GM12891 (cell line): ENCODE data around the gene TTYH3.
"Not testable (repeated sequence)": the region's sequence is repeated elsewhere in the genome, so short reads cannot be mapped to it uniquely, and the experiment has no call there.

Source experiments
- DNase-seq: peaks from one replicate; pipeline ENCODE4 v3.0.0; 2011; ENCODE audit warnings: low spot score; ENCODE audit not compliant: insufficient read length
- FAIRE-seq: peaks from 2 replicates; lab custom pipeline; 2011; peaks lifted over from hg19 to GRCh38; lab: Jason Lieb, UNC
- PAX5 ChIP-seq: IDR thresholded peaks from 2 replicates; pipeline ENCODE4 v1.6.1; 2011; ENCODE audit warnings: low read length, moderate library complexity, mild to moderate bottlenecking; ENCODE audit not compliant: insufficient read depth, severe bottlenecking
- POLR2A ChIP-seq: IDR thresholded peaks from 2 replicates; pipeline ENCODE4 v1.6.1; 2011; ENCODE audit warnings: low read depth, low read length, control low read depth
- POLR2AphosphoS5 ChIP-seq: IDR thresholded peaks from 2 replicates; pipeline ENCODE4 v1.6.1; 2011; ENCODE audit warnings: low read depth, low read length, control low read depth
- POU2F2 ChIP-seq: IDR thresholded peaks from 2 replicates; pipeline ENCODE4 v1.6.1; 2011; ENCODE audit warnings: low read depth, mild to moderate bottlenecking, control low read depth, low read length, moderate library complexity
- SPI1 ChIP-seq: IDR thresholded peaks from 2 replicates; pipeline ENCODE4 v1.6.1; 2011; ENCODE audit warnings: low read depth, low read length, control low read depth
- TAF1 ChIP-seq: IDR thresholded peaks from 2 replicates; pipeline ENCODE4 v1.6.1; 2011; ENCODE audit warnings: low read depth, low read length, control low read depth

TTYH3 gene

DNA sequence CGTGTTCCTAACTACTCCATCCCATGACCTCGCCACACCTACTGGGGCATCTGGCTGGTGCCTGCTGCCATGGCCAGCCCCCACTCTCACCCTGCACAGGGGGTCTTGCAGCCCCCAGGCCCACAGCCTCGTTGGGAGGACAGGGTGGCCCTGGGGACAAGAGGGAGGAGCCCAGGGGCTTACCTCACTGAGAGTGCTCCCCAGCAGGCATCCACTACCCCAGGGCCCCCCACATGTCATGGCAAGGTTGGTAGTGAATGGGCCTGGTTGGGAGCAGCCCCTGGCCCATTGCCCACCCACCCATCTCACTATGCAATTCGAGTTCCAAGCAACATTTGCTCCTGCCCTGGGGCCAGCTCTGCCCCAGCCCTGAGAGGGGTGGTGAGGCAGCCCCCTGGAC, 32.2 kb downstream of the TTYH3 start:
- DNase-seq = no peak
- FAIRE-seq = no peak
- TF ChIP-seq POU2F2 (no peak), SPI1 (no peak), POLR2AphosphoS5 (no peak), PAX5 (no peak), TAF1 (no peak), POLR2A (no peak)

DNA sequence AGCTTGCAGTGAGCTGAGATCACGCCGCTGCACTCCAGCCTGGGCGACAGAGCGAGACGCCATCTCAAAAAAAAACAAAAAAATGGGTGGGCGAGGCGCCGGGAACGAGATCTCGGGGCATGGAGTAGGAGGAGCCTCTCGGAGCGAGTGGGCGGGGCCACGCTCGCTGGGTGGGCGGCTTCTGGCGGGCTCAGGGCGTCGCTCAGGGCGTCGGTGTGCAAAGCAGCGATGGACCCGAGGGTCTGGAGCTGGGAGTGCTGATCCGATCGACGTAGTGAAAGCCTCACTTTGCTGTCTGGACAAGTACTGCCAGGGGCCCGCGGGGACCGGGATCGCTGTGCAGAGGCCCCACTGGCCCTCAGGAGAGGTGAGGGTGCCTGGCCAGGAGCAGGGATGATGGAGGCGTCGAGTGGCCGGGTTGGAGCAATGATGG, 33.6 kb downstream of the TTYH3 start:
- TF ChIP-seq TAF1 (no peak), SPI1 (no peak)
- FAIRE-seq (no peak), DNase-seq (no peak)

DNA sequence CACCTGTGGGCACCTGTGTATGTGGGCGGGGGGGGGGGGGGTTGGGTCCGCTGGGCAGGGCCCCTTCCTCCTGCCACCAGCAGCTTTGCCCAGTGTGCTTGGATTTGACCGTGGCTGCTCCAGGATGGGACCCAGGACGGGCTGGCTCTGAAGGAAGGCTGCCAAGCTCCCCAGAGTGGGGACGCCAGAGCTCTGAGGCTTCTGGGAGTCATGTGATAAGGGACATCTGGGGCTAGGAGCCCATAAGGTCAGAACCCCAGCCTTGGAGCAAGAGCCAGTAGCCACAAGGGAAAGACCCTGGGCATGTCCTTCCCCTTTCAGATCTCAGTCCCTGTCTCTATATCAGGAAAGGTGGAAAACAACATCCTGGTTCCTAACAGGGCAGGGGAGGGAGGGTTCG, 34.4 kb downstream of the TTYH3 start:
- no peak for FAIRE-seq
- no peak for DNase-seq
- no peak for TF ChIP-seq POU2F2
- TF ChIP-seq POLR2AphosphoS5 = no peak

DNA sequence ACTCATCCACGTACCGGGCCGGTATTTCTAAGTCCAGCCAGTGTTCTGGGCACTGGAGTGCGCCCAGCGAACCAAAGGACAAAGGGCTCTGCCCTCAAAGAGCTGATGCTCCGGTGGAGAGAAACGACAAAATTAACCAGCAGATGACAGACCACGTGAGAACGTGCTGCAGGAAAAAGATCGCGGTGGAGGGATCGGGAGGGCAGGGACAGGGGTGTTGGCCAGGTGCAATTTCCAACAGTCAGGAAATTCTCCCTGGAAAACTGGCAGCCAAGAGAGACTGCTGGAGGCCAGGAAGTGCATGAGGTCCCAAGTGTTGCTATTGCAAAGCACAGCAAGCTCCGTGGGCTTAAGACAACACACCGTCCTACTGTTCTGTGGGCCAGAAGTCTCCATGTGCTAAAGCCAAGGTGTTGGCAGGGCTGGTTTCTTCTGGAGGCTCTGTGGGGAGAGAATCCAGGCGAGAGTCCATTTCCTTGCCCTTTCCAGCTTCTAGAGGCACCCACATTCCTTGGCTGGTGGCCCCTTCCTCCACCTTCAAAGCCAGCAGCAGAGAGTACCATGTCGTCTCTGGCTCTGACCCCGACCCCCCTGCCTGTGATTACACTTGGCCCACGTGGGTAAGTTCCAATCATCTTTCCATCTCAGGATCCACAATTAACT, 34.9 kb downstream of the TTYH3 start:
- DNase-seq (no peak), FAIRE-seq (no peak)
- TF ChIP-seq POLR2A (no peak), PAX5 (no peak), TAF1 (no peak), POU2F2 (no peak), SPI1 (no peak), POLR2AphosphoS5 (no peak)

DNA sequence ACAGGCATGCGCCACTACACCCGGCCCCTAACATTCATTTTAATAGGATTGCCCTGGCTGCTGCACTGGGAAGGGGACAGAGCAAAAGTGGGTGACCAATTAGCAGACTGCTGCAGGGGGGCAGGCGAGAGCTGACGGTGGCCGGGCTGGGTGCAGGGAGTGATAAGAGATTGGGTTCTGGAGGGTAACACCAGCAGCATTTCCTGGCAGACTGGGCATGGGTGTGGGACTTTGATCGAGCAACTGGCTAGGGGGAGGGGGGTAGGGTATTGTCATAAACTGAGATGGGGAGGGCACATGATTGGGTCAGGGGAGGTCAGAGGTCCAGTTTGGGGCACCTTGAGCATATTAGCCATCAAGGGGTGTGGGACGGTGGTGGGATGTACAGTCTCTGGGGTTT, 36.1 kb downstream of the TTYH3 start:
- no peak for FAIRE-seq

DNA sequence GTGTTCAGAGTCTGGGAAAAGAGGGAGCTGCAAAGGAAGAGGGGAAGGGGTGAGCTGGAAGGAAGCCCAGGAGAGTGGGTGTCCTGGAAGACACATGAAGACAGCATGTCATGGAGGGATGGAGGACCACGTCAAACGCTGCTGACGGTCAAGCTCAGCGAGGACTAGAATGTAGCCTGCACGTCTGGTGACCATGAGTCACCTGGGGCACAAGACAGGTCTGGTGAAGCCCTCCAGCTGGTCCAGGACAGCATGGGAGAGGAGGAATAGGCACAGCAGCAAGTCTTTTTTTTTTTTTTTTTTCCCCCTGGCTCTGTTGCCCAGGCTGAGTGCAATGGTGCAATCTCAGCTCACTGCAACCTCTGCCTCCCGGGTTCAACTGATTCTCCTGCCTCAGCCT, 36.6 kb downstream of the TTYH3 start:
- TF ChIP-seq SPI1 = no peak
- TF ChIP-seq TAF1 = no peak
- TF ChIP-seq POU2F2 = no peak
- TF ChIP-seq PAX5 = no peak
- no peak for TF ChIP-seq POLR2A
- TF ChIP-seq POLR2AphosphoS5 = no peak
- DNase-seq (no peak), FAIRE-seq (no peak)

More for the DNA sequence above, 36.1 kb downstream of the TTYH3 start:
- DNase-seq = no peak
- TF ChIP-seq PAX5 (no peak), POLR2A (no peak), POU2F2 (no peak), POLR2AphosphoS5 (no peak), TAF1 (no peak)

DNA sequence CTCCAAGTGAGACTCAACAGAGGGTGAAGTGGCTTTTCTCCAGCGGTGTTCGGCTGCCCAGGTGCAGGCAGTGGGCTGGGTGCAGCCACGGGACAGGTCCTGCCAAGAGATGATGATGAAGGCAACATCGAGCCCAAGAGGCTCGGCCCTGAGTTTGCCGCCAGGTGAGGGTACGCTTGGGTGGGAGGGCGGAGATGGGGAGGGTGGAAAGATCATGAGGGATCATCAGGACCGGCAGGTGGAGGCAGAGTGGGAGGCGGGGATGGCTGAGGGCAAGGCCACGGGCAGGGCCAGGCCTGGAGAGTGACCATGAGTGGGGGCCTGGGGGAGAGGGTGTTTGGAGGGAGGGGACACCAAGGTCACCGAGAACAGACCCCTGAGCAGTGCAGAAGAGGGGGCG, 38.4 kb downstream of the TTYH3 start:
- TF ChIP-seq PAX5 = no peak
- no peak for TF ChIP-seq POLR2A
- TF ChIP-seq POLR2AphosphoS5 = no peak
- no peak for TF ChIP-seq POU2F2
- no peak for TF ChIP-seq SPI1
- no peak for TF ChIP-seq TAF1
- no peak for FAIRE-seq

DNA sequence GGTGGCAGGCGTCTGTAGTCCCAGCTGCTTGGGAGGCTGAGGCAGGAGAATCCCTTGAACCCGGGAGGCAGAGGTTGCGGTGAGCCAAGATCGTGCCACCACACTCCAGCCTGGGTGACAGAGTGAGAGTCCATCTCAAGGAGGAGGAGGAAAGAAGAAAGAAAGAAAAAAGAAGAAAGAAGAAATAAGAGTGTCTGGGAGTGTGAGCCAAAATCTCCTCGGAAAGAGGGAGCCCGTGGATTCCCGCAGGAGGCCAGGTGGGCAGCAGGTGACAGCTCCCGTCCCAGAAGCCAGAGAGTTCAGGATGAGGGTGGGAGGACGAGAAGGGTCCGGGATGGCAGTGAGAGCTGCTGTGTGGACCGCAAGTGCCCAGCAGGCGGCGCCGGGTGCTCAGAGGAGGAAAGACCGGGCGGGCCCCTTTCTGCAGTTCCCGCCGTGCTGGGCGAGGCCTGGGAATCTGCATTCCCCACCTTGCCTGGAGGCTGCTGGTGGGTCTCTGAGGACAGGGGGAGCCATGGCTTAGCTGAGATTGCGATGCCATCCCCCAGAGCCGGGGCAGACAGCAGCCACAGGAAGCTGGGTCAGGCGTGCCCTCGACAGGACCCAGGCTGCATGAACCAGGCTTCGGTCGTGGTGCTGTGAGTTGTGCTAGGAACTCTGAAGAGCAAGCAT, 39.1 kb downstream of the TTYH3 start:
- peak; percentile 62 for FAIRE-seq
- TF ChIP-seq TAF1 (no peak), POLR2AphosphoS5 (no peak), POU2F2 (no peak)
- DNase-seq = peak; percentile 86

More for the DNA sequence above, 38.4 kb downstream of the TTYH3 start:
- no peak for DNase-seq

DNA sequence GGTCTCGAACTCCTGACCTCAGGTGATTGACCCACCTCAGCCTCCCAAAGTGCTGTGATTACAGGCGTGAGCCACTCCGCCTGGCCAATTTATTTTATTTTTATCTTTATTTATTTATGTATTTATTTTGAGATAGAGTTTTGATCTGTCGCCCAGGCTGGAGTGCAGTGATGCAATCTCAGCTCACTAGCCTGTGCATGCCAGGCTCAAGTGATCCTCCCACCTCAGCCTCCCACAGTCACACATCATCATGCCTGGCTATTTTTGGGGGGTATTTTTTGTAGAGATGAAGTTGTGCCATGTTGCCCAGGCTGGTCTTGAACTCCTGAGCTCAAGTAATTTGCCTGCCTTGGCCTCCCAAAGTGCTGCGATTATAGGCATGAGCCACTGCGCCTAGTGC, 41.4 kb downstream of the TTYH3 start:
- not testable (repeated sequence) for DNase-seq, FAIRE-seq

DNA sequence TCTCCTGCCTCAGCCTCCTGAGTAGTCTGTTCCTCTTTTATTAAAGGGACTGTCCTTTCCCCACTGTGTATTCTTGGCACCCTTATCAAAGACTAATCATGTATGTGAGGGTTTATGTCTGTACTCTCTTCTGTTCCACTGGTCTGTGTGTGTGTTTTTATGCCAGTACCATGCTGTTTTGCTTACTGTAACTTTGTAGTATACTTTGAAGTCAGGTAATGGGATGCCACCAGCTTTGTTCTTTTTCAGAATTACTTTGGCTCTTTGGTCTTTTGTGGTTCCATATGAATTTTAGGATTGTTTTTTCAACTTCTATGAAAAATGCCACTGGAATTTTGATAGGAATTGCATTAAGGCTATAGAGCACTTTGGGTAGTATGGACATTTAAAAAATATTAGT, 42.1 kb downstream of the TTYH3 start:
- DNase-seq (no peak), FAIRE-seq (no peak)
- TF ChIP-seq POLR2AphosphoS5 = no peak

DNA sequence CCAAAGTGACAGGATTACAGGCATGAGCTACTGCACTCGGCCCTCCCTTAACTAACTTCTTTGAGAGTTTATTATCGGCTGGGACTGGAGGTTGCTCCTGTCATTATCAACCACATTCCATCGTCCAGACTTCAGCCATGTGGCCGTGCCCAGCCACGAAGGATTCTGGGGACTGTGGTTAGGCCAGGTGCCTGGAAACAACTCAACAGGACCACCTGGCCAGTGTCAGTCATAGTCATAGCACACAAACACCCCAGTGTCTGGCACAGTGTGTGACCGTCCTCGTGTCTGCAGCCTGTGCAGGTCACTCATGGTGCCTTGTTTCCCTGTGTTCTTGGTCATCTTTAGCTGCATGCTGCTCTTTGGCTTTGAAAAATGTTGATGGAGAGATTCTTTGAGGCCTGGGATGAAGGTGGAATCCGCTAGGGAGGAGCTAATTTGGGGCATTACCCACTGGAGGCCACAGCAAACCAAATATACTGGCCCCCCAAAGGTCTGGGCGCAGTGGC, 43.5 kb downstream of the TTYH3 start:
- FAIRE-seq (no peak), DNase-seq (no peak)
- TF ChIP-seq PAX5 = no peak
- TF ChIP-seq POLR2AphosphoS5 = no peak
- TF ChIP-seq POU2F2 = no peak
- no peak for TF ChIP-seq POLR2A
- TF ChIP-seq SPI1 = no peak
- no peak for TF ChIP-seq TAF1

DNA sequence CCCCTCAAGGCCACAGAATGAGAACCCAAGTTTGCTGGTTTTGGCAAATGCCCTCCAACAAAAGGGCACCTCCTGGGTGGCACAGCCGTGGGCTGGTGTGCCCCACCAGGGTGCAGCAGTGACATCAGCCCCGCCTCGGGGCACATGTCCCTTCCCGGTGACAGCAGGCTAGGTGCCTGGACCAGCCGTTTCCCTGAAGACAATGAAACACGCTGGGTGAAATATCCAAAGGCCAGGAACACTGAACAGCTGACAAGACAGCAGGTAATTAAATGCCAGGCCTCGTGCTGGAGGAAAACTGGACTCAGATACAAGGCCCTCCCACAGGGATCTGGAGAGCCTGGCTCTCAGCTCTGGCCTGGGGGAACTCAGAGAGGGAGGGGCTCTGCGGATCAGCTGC, 44.8 kb downstream of the TTYH3 start:
- not testable (repeated sequence) for DNase-seq

DNA sequence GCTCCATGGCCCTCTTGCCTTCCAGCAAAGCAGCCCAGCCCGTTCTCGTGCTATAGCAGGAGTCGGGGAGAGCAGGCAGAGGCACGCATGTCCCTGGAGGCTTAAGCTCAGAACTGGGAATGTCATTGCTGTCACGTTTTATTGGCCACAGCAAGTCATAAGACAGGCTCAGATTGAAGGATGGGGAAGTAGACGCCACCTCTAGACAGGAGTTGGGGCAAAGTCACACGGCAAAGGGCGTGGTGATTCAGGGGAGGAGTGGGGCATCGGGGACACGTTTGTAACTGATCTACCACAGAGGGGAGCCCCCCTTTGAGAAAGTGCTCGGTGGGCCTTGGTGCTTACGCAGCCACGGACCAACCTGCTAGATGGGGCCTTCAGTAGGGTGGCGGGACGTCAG, 46.7 kb downstream of the TTYH3 start:
- not testable (repeated sequence) for DNase-seq, FAIRE-seq

More for the DNA sequence above, 44.8 kb downstream of the TTYH3 start:
- FAIRE-seq = not testable (repeated sequence)

DNA sequence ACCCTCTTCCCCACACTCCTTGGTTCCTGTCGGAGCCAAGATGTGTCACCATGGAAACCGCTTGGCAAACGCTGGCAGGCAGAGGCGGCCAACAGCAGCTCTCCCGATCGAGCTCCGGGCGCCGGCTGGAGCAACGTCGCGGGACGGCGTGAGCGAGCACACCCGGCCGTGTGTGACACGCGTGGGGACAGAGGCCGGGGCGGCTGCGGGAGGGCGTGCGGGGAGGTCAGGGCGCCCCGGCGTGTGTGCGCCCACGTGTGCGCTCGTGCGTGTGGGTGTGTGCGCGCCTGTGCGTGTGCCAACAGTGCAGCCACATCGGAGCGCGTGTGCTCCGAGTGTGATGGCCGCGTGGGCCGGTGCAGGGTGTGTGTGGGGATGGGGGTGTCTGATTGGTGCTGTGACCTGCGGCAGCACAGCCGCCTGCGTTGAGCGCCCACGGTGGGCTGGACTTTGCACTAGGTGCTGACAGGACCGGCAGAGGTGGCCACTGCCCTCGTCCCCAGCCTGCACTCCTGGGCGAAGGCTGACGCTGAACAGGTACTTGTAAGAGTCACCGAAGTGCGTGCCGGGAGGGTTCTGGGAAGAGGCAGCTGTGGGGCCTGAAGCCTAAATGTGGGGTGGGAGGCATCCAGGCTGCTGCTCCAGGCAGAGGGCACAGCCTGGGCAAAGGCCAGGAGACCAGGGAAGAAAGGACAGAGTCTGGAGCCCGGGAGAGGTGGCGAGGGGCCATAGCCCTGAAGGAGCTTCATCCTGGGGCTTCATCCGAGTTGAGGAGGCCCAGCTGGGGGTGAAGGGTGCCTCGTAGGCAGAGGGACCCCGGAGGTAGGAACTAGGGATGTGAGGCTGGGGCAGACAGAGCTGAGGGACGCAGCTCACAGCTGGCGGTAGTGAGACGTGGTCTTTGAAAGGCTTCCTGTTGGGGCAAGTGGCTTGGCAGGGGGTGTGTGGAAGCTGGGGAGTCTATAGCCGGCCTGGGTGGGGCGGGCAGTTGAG, 47.6 kb downstream of the TTYH3 start:
- peak; percentile 58 for FAIRE-seq
- DNase-seq = not testable (repeated sequence)
